AG10803 (cell line): ENCODE results near the gene LGALS3BP.

Experiments
- DNase-seq: peaks from one replicate; pipeline ENCODE4 v3.0.0; 2010; ENCODE audit warnings: low read depth
- H3K4me3 ChIP-seq: 2 replicates; pipeline ENCODE4 v1.5.1; 2011; ENCODE audit warnings: mild to moderate bottlenecking, low read length, control low read depth
- CTCF ChIP-seq: conservative IDR thresholded peaks from 2 replicates; pipeline ENCODE4 v1.5.1; 2011; ENCODE audit warnings: mild to moderate bottlenecking, low read length, control low read depth, inconsistent platforms

Gene LGALS3BP

DNA sequence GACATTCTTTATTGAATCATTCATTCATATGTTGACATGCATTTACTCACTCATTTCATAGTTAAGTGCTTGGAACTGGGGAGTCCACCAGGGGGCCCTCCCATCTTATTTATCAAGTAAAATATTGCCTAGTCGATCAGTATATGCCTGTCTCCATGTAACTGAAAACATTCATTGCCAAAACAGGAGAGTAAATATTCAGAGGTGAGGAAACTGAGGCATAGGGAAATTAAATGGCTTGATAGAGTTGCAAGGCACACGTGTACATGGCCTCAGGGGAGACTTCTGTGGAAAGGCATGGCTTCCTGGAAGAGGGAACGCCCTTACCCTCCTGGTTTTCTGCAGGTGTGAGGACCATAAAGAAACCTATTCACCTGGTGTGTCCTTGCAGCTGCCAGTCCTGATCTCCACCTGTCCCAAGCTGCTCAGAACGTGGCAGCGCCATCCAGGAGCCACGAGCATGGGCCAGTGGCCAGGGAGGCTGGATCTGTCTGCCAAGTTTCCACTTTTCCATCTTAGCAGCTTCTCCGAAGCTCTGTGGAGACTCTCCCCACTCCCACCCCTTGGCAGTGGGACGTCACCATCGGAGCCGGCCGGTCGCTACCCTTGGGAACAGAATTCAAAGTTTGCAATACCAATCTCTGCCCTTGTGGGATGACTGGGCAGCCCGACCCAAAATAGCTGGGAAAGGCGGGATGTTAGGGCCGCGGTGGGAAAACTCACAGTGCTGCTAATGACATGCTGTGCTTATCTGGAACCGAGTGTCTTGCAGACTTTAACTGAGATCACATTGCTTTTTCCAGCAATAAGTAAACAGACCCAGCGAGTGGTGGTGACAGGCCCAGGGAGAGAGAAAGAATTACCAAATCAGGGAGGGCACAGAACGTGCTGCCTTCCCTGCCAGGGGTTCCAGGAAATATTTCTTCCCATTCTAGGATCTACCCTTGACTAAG, 40.2 kb upstream of the LGALS3BP start:
- DNase-seq, result peak; percentile 84
- no peak overlapping the region for H3K4me3 ChIP-seq
- peak; percentile 79 for TF ChIP-seq CTCF

- no peak for TF ChIP-seq CTCF
- no peak for DNase-seq
These were observed 39.5 kb upstream of the LGALS3BP start for GRCh38 chr17:79019261-79019631.

DNA sequence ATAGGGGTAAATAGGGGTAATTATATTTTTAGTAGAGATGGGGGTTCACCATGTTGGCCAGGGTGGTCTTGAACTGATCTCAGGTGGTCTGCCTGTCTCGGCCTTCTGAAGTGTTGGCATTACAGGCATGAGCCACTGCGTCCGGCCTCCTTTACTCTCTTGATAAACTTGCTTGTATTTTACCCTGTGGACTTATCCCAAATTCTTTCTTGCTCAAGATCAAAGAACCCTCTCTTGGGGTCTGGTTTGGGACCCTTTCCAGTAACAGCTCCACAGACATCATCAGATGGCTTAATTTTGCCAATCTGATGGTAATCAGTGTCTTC, 38.6 kb upstream of the LGALS3BP start:
- no peak for DNase-seq
- no peak for TF ChIP-seq CTCF
- no peak overlapping the region for H3K4me3 ChIP-seq

More at GRCh38 chr17:79019261-79019631, 39.5 kb upstream of the LGALS3BP start:
- H3K4me3 ChIP-seq, result no peak overlapping the region

DNA sequence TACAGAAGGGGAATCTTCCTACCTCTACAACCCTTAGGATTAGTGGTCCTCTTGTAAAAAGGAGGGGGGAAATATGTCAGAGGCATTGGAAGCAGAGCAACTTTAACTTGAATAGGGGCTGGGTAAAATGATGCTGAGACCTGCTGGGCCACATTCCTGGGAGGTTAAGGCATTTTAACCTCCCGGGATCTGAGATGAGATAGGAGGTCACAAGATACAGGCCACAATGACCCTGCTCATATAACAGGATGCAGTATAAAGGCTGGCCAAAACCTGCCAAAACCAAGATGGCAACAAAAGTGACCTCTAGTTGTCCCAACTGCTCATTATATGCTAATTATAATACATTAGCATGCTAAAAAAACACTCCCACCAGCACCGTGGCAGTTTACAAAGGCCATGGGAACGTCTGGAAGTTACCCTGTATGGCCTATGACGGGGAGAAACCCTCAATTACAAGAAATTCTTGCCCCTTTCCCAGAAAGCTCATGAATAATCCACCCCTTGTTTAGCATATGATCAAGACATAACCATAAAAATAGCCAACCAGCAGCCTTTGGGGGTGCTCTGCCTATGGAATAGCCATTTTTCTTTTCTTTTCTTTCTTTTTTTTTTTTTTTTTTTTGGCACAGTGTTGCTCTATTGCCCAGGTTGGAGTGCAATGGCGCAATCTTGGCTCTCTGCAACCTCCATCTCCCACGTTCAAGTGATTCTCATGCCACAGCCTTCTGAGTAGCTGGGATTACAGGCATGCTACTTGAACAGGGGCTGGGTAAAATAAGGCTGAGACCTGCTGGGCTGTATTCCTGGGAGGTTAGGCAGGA, 38.0 kb upstream of the LGALS3BP start:
- TF ChIP-seq CTCF, result no peak
- peak; percentile 16 for DNase-seq
- no peak overlapping the region for H3K4me3 ChIP-seq

GRCh38 chr17:79014158-79014758, 34.5 kb upstream of the LGALS3BP start:
- TF ChIP-seq CTCF, result no peak
- DNase-seq, result no peak
- no peak overlapping the region for H3K4me3 ChIP-seq

DNA sequence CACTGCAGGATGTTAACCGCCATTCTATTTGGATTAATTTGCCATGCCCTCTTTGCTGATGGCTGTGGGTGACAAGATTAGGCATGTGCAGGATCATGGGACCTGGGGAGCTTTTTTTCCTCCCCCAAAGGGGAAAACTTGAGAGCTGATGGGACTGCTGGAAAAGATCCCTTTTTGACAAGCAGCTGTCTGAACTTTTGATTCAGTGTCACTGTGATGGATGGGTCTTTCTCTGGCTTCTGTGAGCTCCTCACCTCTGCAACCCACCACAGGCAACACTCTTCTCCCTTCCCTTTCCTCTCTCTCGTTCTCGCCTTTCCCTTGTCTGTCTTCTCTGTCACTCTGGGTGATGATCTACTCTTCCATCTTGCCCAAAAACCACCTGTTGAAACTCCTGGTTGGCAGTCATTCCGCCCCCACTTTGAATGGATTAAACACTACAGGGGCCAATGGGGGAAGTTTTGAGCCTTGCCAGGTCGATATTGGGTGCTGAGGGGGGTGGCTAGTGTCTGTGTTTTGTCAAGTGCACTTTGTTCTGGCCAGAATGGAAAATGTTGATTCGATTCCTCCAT, 32.9 kb upstream of the LGALS3BP start:
- H3K4me3 ChIP-seq, result no peak overlapping the region
- TF ChIP-seq CTCF, result no peak
- no peak for DNase-seq
